ENCODE data around the gene ATG5. TPM values are rescaled to one million over a fixed set of nuclear protein-coding genes. Genes with fewer than 3 reads are reported as not detected.

Gene ATG5
- total RNA-seq, 4 donors from 2014 or later = 26.1 to 43.3 (median 30.6) TPM

GRCh38 chr6:106135911-106136571, 189.5 kb downstream of the ATG5 start:
- no peaks in the 10 kb centered on the region for H3K4me1 ChIP-seq
- no peaks in the 10 kb centered on the region for H3K27me3 ChIP-seq
- no peak overlapping the region for H3K27ac ChIP-seq
- no peak for ATAC-seq
- no peaks in the 10 kb centered on the region for H3K9me3 ChIP-seq
- no peak overlapping the region for H3K4me3 ChIP-seq
- H3K36me3 ChIP-seq = no peaks in the 10 kb centered on the region
- 79 to 97% methylated on average over 5 to 6 of the region's 16 CpGs for WGBS, 2 donors (ENCODE audit: low coverage in 1 of 2)
- TF ChIP-seq POLR2A (IDR thresholded peaks at IDR 0.05) (no peak), EP300 (IDR thresholded peaks at IDR 0.05) (no peak), POLR2AphosphoS5 (IDR thresholded peaks at IDR 0.05) (no peak)
- TF ChIP-seq, protein P1, sequence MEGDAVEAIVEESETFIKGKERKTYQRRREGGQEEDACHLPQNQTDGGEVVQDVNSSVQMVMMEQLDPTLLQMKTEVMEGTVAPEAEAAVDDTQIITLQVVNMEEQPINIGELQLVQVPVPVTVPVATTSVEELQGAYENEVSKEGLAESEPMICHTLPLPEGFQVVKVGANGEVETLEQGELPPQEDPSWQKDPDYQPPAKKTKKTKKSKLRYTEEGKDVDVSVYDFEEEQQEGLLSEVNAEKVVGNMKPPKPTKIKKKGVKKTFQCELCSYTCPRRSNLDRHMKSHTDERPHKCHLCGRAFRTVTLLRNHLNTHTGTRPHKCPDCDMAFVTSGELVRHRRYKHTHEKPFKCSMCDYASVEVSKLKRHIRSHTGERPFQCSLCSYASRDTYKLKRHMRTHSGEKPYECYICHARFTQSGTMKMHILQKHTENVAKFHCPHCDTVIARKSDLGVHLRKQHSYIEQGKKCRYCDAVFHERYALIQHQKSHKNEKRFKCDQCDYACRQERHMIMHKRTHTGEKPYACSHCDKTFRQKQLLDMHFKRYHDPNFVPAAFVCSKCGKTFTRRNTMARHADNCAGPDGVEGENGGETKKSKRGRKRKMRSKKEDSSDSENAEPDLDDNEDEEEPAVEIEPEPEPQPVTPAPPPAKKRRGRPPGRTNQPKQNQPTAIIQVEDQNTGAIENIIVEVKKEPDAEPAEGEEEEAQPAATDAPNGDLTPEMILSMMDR (IDR thresholded peaks at IDR 0.05) = no peak

DNA sequence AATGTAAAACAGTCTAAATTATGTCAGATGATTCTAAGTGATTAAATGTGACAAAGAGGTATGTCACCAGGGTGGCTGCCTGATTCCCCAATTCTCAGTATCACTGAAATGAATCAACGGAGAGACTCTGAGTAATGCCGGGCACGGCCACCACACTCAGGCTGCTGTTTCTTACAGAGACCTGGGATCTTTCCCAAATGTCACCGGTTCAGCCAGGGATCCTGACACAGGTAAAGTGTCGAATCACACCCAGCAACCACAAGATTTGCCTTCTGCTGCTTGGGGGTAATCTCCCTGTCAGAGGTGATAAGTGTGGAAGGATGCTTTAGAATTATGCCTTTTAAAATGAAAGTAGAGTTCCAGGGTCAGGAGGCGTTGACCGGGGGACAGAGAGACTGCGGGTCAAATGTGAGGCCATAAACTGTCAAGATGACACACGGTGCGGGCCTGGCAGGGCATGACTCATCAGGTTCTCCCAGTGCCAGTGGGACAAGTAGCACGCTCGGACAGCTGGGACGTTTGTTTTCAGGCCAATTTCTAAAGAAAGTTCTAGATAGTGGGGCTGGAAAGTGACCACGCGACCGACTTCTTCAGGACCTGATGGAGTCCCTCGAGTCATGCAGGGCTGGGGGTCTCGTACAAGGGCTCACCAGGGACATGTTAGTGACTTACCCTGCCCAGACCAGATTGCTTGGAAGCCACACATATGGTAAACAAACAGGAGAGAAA, 190.5 kb downstream of the ATG5 start:
- no peak for ATAC-seq
- no peaks in the 10 kb centered on the region for H3K4me1 ChIP-seq
- H3K36me3 ChIP-seq = no peaks in the 10 kb centered on the region
- no peaks in the 10 kb centered on the region for H3K27me3 ChIP-seq
- TF ChIP-seq POLR2A (IDR thresholded peaks at IDR 0.05) = no peak
- no peak for TF ChIP-seq EP300 (IDR thresholded peaks at IDR 0.05)
- TF ChIP-seq, protein P1 (IDR thresholded peaks at IDR 0.05) = no peak
- TF ChIP-seq POLR2AphosphoS5 (IDR thresholded peaks at IDR 0.05) = no peak
- WGBS, 2 donors (ENCODE audit: low coverage in 1 of 2) = 71 to 85% methylated on average over 4 to 12 of the region's 18 CpGs
- H3K9me3 ChIP-seq = no peaks in the 10 kb centered on the region
- H3K4me3 ChIP-seq = no peak overlapping the region
- H3K27ac ChIP-seq = no peak overlapping the region

Small RNAs within 50 kb of the gene (small RNA-seq; reads per million reads assigned to genes)
- gene RF00015 = 0 reads per million in 4 donors
- gene RN7SL47P = 0 reads per million in 4 donors
- gene RNU6-344P = 0 reads per million in 4 donors

Other genes with a start within 250 kb of the ATG5 start
- gene PRDM1, start 239.4 kb downstream of the ATG5 start, total RNA-seq = 1 to 10 TPM; 1.8 to 4.0 (median 3.2) TPM
- 10 to 100 TPM in 1 of 4 donors, 1 to 10 TPM in 3; 3.1 to 10.8 (median 4.1) TPM for gene CRYBG1, start 35.0 kb upstream of the ATG5 start, total RNA-seq